HG03039 (cell line): ENCODE data around the gene RIGI.
"Not testable (repeated sequence)": the region's sequence is repeated elsewhere in the genome, so short reads cannot be mapped to it uniquely, and the experiment has no call there.

Experiments
- ATAC-seq: cut with Tn5 transposase; IDR thresholded peaks from one replicate; pipeline ENCODE4 v1.9.1; 2021; ENCODE audit warnings: mild to moderate bottlenecking, moderate library complexity; ENCODE audit not compliant: unreplicated experiment

RIGI gene

GRCh38 chr9:32533336-32533735 lies 7.3 kb upstream of the RIGI start:
- no peak for ATAC-seq

GRCh38 chr9:32526707-32527048 lies 682 bp upstream of the RIGI start:
- no peak for ATAC-seq

GRCh38 chr9:32525709-32526030 lies 326 bp downstream of the RIGI start:
- ATAC-seq, result peak; percentile 3

- ATAC-seq, result peak; percentile 26
Observed at GRCh38 chr9:32524892-32525708, 896 bp downstream of the RIGI start.

- not testable (repeated sequence) for ATAC-seq
Observed at GRCh38 chr9:32524558-32524891, 1.5 kb downstream of the RIGI start.

- no peak for ATAC-seq
Observed at GRCh38 chr9:32523910-32524309, 2.1 kb downstream of the RIGI start.

GRCh38 chr9:32518276-32518675 lies 7.7 kb downstream of the RIGI start:
- no peak for ATAC-seq

GRCh38 chr9:32516241-32516640 lies 9.8 kb downstream of the RIGI start:
- no peak for ATAC-seq

- ATAC-seq, result no peak
Observed at GRCh38 chr9:32508728-32509127, 17.3 kb downstream of the RIGI start.

- no peak for ATAC-seq
Observed at GRCh38 chr9:32503008-32503407, 23.0 kb downstream of the RIGI start.

GRCh38 chr9:32502464-32502863 lies 23.5 kb downstream of the RIGI start:
- no peak for ATAC-seq

- ATAC-seq, result no peak
Observed at GRCh38 chr9:32501868-32502267, 24.1 kb downstream of the RIGI start.

GRCh38 chr9:32500768-32501167 lies 25.2 kb downstream of the RIGI start:
- ATAC-seq, result no peak

- no peak for ATAC-seq
Observed at GRCh38 chr9:32497921-32498320, 28.1 kb downstream of the RIGI start.

- ATAC-seq, result no peak
Observed at GRCh38 chr9:32490601-32491000, 35.4 kb downstream of the RIGI start.

- ATAC-seq, result no peak
Observed at GRCh38 chr9:32487981-32488380, 38.0 kb downstream of the RIGI start.

GRCh38 chr9:32486839-32487562 lies 39.0 kb downstream of the RIGI start:
- no peak for ATAC-seq

- ATAC-seq, result no peak
Observed at GRCh38 chr9:32483343-32483742, 42.7 kb downstream of the RIGI start.
